Activated CD4-positive, alpha-beta memory T cell treated with anti-CD3 and anti-CD28 coated beads, Interleukin-2, amount 10 ng/mL, durations not matched to agents 7 days and 5 days (primary cell): Measurements from ENCODE around the gene TTLL6. TPM values are rescaled to one million over a fixed set of nuclear protein-coding genes. Genes with fewer than 3 reads are reported as not detected.

Experiments
- CTCF ChIA-PET: fragments of 350-600 bp; sonication (Branson Sonifier 250); formaldehyde crosslinking; loops from one replicate; lab custom pipeline; 2021; ENCODE audit warnings: antibody characterized with exemption, inconsistent platforms; lab: Charles Lee
- POLR2A ChIA-PET: fragments of 350-600 bp; sonication (Branson Sonifier 250); formaldehyde crosslinking; loops from one replicate; lab custom pipeline; 2021; ENCODE audit warnings: antibody characterized with exemption; lab: Charles Lee
- DNase-seq: peaks from one replicate; pipeline ENCODE4 v3.0.0-alpha.2; 2020
- H3K27ac Mint-ChIP-seq: one replicate; pipeline ENCODE4 v1.8.0; 2021; ENCODE audit warnings: mild to moderate bottlenecking, mixed read lengths
- H3K27me3 Mint-ChIP-seq: one replicate; pipeline ENCODE4 v1.8.0; 2021; ENCODE audit warnings: mixed read lengths
- H3K36me3 Mint-ChIP-seq: one replicate; pipeline ENCODE4 v1.8.0; 2021; ENCODE audit warnings: low read depth, mixed read lengths
- H3K4me1 Mint-ChIP-seq: one replicate; pipeline ENCODE4 v1.8.0; 2021; ENCODE audit warnings: mixed read lengths
- H3K4me3 Mint-ChIP-seq: one replicate; pipeline ENCODE4 v1.8.0; 2021; ENCODE audit warnings: mild to moderate bottlenecking, mixed read lengths
- H3K9me3 Mint-ChIP-seq: one replicate; pipeline ENCODE4 v1.8.0; 2021; ENCODE audit warnings: mixed read lengths
- total RNA-seq, 2 experiments: library from RNA; stranded (reverse); gene quantifications; one replicate each; pipeline ENCODE4 v1.2.3, GENCODE V29; 2021

TTLL6 gene
- total RNA-seq, 2 experiments from 2014 or later: not detected

DNA sequence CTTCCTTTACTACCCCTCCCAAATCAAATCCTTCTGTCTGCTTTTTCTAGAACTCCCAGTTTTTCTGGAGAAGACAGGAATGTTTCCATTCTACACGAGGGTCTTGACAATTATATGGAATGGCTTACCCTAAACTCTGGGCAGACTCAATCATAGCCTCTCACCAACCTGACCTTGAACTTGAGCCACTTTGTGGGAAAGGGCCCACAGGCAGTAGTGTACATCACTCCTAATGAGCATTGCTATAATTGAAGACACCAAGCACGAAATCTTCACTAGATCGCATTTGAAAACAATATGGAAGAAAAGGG lies 86.8 kb downstream of the TTLL6 start:
- no peaks in the 10 kb centered on the region for H3K9me3 Mint-ChIP-seq
- POLR2A ChIA-PET: interaction anchor here (1.1 kb wide), 1 partner anchor 15 kb away, joined by 3 read pairs; no protein-coding TSS in a partner anchor
- H3K4me1 Mint-ChIP-seq: peaks cover 19% of the 10 kb centered on the region
- no peak for DNase-seq
- H3K27ac Mint-ChIP-seq: no peak overlapping the region
- peaks cover 95% of the 10 kb centered on the region for H3K27me3 Mint-ChIP-seq
- no peaks in the 10 kb centered on the region for H3K36me3 Mint-ChIP-seq
- CTCF ChIA-PET: no interaction called here
- no peak overlapping the region for H3K4me3 Mint-ChIP-seq

- ChIA-PET CTCF (no interaction called here), POLR2A (interaction anchor here (1.4 kb wide), 1 partner anchor 9 kb away, joined by 3 read pairs; no protein-coding TSS in a partner anchor)
- Mint-ChIP-seq H3K36me3 (no peaks in the 10 kb centered on the region), H3K4me1 (peaks cover 24% of the 10 kb centered on the region), H3K27me3 (peaks cover 95% of the 10 kb centered on the region), H3K27ac (no peak overlapping the region), H3K9me3 (no peaks in the 10 kb centered on the region), H3K4me3 (no peak overlapping the region)
- DNase-seq: no peak
Observed at GRCh38 chr17:48729335-48730239, 87.4 kb downstream of the TTLL6 start.

DNA sequence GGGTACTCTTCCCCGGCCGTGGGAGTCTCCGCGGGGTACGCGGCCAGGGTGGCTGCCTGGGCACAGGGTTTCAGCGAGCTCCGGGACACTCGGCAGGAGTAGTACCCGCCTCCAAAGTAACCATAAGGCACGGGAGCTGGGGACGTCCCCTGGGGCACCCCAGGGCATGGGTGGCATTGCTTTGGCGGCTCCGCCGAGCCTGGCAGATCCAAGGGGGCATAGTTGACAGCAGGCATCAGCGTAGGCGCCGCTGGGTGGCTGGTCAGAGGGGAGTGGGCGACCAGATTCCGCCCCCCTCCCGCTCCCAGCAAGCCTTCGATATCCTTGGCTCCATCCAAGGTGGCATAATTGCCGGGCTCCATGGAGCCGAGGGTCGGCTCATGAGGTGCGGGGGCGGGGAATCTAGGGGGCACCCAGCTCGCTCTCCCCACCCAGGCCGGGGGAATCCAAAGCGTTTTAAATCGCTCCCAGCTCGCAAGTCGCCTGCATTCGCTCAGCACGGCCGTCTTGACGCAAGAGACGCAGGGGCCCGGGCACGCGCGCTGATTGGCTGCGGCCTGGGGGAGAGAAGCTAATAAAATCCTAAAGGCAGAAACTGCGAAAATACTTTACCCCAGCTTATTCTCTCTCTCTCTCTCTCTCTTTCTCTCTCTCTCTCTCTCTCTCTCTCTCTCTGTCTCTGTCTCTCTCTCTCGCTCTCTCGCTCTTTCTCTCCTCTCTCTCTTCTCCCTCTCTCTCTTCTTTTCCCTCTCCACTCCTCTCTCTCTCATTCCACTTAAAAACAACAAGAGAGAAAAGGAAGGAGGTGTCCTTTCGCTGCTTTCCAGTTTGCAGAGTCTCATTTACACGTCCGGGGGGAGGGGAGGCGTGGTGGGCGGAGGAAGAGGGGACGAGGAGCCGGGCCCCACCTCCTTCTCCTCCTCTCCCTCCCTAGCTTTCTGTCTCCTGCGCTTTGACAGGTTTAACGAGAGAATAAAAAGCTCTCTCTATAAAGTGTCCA lies 88.5 kb downstream of the TTLL6 start, which contains the start of gene HOXB13:
TSS of gene HOXB13 (minus strand) at position 519 of the 1,000 bp plus-strand sequence. CDS start at position 362, 157 bp downstream.
- H3K27me3 Mint-ChIP-seq: peaks cover 95% of the 10 kb centered on the region
- no peak within 1 kb of the TSS for H3K4me3 Mint-ChIP-seq
- ChIA-PET CTCF (interaction anchor here (1.4 kb wide), 1 partner anchor 151 kb away, joined by 5 read pairs; no protein-coding TSS in a partner anchor), POLR2A (interaction anchor here (1.4 kb wide), 1 partner anchor 8 kb away, joined by 3 read pairs; no protein-coding TSS in a partner anchor)
- H3K4me1 Mint-ChIP-seq: peaks cover 31% of the 10 kb centered on the region
- no peak for DNase-seq
- no peaks in the 10 kb centered on the region for H3K36me3 Mint-ChIP-seq
- H3K27ac Mint-ChIP-seq: no peak within 1 kb of the TSS
- no peaks in the 10 kb centered on the region for H3K9me3 Mint-ChIP-seq

DNA sequence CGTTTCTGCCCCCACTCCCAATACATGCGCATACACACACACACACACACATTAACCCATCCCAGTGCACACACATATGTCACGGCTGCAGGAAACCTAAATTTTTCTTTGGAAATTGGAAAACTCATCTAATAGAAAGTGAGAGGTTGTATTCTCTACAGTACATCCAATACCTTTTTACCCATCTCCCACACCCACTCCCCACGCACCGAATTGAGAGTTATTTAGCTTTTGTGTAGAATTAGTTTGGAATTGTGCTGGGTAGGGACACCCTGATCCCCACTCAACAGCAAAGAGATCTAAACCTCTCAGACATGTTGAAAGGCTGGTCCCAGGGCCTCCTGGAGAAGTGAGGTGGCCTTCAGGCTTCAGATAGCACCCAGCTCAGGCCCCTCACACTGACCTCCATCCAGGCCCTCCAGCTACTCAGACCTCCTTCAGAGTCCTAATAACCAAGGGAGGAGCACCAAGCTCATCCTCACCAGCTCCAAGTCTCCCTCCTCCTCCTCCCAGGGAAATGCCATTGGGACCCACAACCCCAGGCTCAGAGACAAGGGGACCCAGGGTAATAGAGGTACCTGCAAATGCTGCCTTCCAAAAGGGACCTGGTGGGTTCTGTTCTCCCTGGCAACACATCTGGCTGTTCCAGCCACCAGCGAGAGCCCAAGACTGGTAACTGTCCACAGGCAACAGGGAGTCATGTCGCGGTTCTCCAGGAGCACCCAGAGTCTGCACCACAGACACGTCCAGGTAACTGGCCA lies 89.4 kb downstream of the TTLL6 start:
- Mint-ChIP-seq H3K9me3 (no peaks in the 10 kb centered on the region), H3K27me3 (peaks cover 97% of the 10 kb centered on the region), H3K4me1 (peaks cover 32% of the 10 kb centered on the region), H3K27ac (no peak overlapping the region), H3K4me3 (no peak overlapping the region), H3K36me3 (no peaks in the 10 kb centered on the region)
- DNase-seq: no peak
- ChIA-PET CTCF (interaction anchor here (1.4 kb wide), 1 partner anchor 152 kb away, joined by 5 read pairs; no protein-coding TSS in a partner anchor), POLR2A (no interaction called here)

- ChIA-PET CTCF (no interaction called here), POLR2A (interaction anchor here (1.2 kb wide), 1 partner anchor 43 kb away, joined by 3 read pairs; no protein-coding TSS in a partner anchor)
- H3K27me3 Mint-ChIP-seq: peaks cover 97% of the 10 kb centered on the region
- peaks cover 33% of the 10 kb centered on the region for H3K4me1 Mint-ChIP-seq
- no peaks in the 10 kb centered on the region for H3K36me3 Mint-ChIP-seq
- no peaks in the 10 kb centered on the region for H3K9me3 Mint-ChIP-seq
- no peak overlapping the region for H3K27ac Mint-ChIP-seq
- no peak for DNase-seq
- no peak overlapping the region for H3K4me3 Mint-ChIP-seq
Observed at GRCh38 chr17:48726916-48727286, 90.1 kb downstream of the TTLL6 start.

DNA sequence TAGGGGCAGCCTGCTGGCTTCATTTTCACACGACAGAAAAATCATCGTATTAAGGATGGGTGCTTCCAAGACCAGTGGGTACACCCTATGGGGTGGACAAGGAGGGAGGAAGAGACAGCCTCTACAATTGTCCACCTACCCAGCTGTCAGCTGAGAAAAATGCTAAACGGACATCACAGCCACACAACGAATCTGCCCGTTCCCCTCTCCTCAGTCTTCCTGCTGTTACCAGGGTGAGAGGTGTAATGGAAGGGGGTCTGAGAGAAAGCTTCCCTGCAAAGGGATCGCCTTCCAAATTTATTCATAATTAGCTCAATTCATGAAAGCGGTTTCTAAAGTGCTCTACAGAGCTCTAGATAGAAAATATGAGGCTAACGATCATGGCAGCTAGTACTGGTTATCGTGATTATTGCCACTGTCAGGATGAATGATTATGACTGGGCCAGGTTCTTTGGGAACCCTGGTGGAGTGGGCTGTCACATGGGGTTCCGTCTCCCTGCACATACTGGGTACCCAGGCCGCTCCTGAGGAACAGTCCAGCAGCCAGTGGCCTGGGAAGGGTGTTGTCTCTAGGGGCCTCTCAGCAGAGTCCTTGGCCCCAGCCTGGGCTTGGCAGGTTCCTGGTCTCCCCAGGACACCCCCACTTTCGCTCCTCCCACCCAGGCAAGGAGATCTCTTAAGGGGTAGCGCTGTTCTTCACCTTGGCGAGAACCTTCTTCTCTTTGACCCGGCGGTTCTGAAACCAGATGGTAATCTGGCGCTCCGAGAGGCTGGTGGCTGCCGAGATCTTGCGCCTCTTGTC lies 90.7 kb downstream of the TTLL6 start:
- H3K9me3 Mint-ChIP-seq: no peaks in the 10 kb centered on the region
- peaks cover 94% of the 10 kb centered on the region for H3K27me3 Mint-ChIP-seq
- H3K4me3 Mint-ChIP-seq: no peak overlapping the region
- CTCF ChIA-PET: interaction anchor here (0.7 to 1.8 kb wide), 2 partner anchors 30 to 158 kb away, joined by 3 to 6 read pairs; no protein-coding TSS in a partner anchor
- no peak for DNase-seq
- H3K36me3 Mint-ChIP-seq: no peaks in the 10 kb centered on the region
- peaks cover 33% of the 10 kb centered on the region for H3K4me1 Mint-ChIP-seq
- H3K27ac Mint-ChIP-seq: no peak overlapping the region
- POLR2A ChIA-PET: interaction anchor here (1.2 kb wide), 2 partner anchors 43 to 65 kb away, joined by 3 read pairs; no protein-coding TSS in a partner anchor

DNA sequence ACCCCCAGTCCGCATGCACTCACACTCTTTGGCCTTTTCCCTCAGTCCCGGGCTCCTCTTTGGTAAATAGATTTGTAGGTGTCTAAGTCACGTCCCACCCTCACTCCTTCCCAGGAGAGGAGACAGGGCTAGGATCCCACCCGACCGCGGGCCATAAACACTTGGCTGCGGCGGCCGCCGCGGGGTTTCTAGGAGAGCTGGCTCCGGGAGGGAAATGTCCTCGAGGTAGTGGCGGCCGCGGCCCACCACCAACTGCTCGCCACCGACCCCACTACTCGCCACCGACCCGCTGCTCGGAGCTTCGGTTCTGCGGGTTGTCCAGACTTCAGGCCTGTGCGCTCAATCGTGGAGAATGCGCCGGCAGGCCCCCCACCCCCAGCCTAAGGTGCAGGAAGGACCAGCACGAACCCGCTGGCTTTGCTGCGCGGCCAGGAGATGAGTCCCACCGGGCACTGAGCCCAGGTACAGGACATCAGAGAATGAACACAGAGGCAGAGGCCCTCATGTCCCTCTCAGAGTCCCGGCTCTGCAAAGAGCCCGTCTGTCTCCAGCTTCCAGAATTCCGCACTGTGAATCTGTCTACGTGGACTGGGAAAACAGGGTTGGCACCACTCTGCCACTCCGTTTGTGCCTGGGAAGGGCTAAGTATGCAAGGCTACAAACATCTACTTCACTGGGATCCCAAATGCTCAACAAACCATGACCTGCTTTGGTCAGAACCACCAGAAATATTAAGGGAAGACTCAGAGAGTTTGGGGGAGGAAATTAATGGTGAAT lies 91.6 kb downstream of the TTLL6 start:
- CTCF ChIA-PET: interaction anchor here (0.6 to 3.1 kb wide), 15 partner anchors 12 to 707 kb away, joined by 3 to 31 read pairs (median 6); no protein-coding TSS in a partner anchor
- Mint-ChIP-seq H3K27ac (no peak overlapping the region), H3K9me3 (no peaks in the 10 kb centered on the region), H3K4me1 (peaks cover 33% of the 10 kb centered on the region), H3K36me3 (no peaks in the 10 kb centered on the region), H3K27me3 (peaks cover 96% of the 10 kb centered on the region), H3K4me3 (no peak overlapping the region)
- POLR2A ChIA-PET: interaction anchor here (1.0 to 2.1 kb wide), 5 partner anchors 10 to 66 kb away, joined by 3 to 4 read pairs (median 3); no protein-coding TSS in a partner anchor
- DNase-seq: no peak

DNA sequence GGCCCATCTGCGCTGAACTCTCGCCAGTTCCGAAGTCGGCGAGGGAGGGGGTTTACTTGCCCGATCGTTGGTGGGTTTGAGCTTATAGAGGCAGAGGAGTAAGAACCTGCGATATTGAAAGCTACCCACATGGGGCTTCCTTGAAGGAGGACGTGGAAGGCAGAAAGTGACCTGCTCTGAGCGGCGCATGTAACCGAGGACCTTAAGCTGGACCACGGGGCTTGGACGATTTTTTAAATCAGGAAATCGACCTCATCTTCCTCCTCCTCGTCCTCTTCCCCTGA lies 92.1 kb downstream of the TTLL6 start:
- Mint-ChIP-seq H3K9me3 (no peaks in the 10 kb centered on the region), H3K4me3 (no peak overlapping the region), H3K36me3 (no peaks in the 10 kb centered on the region)

DNA sequence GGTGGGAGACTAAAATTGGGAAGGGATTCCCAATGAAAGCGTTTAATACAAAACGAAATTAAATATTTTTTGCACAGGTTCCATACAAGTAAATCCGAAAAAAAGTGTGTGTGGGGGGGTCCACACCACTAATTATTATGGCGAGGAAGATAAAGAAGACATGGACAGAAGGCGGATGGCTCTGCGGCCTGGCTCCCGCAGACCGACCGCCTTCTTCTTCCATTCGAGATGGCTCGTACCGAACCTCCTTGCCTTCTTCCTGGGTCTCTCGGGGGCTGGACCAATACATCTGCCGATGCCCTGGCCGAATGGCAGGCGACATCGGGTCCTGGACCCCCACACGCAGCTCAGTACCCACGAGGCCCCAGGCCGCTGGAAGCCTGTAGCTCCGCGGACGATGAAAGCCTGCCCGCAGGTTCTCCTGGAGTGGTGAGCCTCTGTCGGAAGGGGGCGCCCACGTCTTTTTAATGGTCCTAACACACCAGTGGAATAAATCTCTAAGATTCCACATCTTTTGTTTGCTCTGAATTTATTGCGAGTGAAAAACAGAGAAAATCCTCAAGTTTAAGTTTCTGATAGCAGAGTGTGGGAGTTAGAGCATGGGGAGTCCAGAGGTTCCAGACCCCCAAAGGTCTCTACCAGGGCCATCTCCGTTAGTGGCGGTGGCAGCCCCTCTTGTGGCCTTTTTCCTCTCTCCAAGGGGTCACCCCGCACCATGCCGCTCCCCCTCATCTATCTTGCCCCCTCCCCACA lies 92.6 kb downstream of the TTLL6 start:
- DNase-seq: peak; percentile 82
- peaks cover 36% of the 10 kb centered on the region for H3K4me1 Mint-ChIP-seq
- peaks cover 96% of the 10 kb centered on the region for H3K27me3 Mint-ChIP-seq
- H3K27ac Mint-ChIP-seq: no peak overlapping the region
- no peaks in the 10 kb centered on the region for H3K9me3 Mint-ChIP-seq
- H3K36me3 Mint-ChIP-seq: no peaks in the 10 kb centered on the region
- H3K4me3 Mint-ChIP-seq: no peak overlapping the region
- POLR2A ChIA-PET: interaction anchor here (1.0 to 2.1 kb wide), 6 partner anchors 11 to 154 kb away, joined by 3 to 7 read pairs (median 3); no protein-coding TSS in a partner anchor
- CTCF ChIA-PET: interaction anchor here (0.7 to 3.1 kb wide), 32 partner anchors 8 to 331 kb away, joined by 3 to 31 read pairs (median 4); partner anchors contain the start of genes CALCOCO2 and SNF8

More for the DNA sequence above, 92.1 kb downstream of the TTLL6 start:
- CTCF ChIA-PET: interaction anchor here (0.6 to 3.1 kb wide), 15 partner anchors 12 to 706 kb away, joined by 3 to 31 read pairs (median 6); no protein-coding TSS in a partner anchor
- DNase-seq: no peak
- H3K27ac Mint-ChIP-seq: no peak overlapping the region
- H3K27me3 Mint-ChIP-seq: peaks cover 96% of the 10 kb centered on the region
- H3K4me1 Mint-ChIP-seq: peaks cover 36% of the 10 kb centered on the region
- POLR2A ChIA-PET: interaction anchor here (1.0 to 2.1 kb wide), 5 partner anchors 11 to 111 kb away, joined by 3 to 4 read pairs (median 3); no protein-coding TSS in a partner anchor
